ENCODE measurements around the gene TXN. TPM values are rescaled to one million over a fixed set of nuclear protein-coding genes. Genes with fewer than 3 reads are reported as not detected.

The TXN gene
- total and polyA plus RNA-seq, 2 of the 8 experiments (the other 6 are each of a cell fraction or from before 2014, with no cell fraction given) = 297 to 419 TPM

GRCh38 chr9:110257956-110258355 lies 1.6 kb upstream of the TXN start (continued):
- TF ChIP-seq CHD7 (IDR thresholded peaks at IDR 0.05; ENCODE audit: insufficient replicate concordance, low read length) (no peak), SIRT6 (IDR thresholded peaks at IDR 0.05; ENCODE audit: low read length) (no peak), KDM1A (IDR thresholded peaks at IDR 0.05; ENCODE audit: borderline replicate concordance, low read length) (no peak), TCF12 (IDR thresholded peaks at IDR 0.05; ENCODE audit: low read depth, low read length) (no peak), TAF1 (IDR thresholded peaks at IDR 0.05; ENCODE audit: low read depth, low read length) (no peak), NANOG (IDR thresholded peaks at IDR 0.05; ENCODE audit: insufficient read depth, low read depth, low read length, poor library complexity, severe bottlenecking) (no peak), JUND (IDR thresholded peaks at IDR 0.05; ENCODE audit: low read length) (no peak), MAFK (IDR thresholded peaks at IDR 0.05; ENCODE audit: low read depth, low read length) (no peak), EGR1 (IDR thresholded peaks at IDR 0.05; ENCODE audit: borderline replicate concordance, low read depth, low read length) (no peak)
- TF ChIP-seq, protein P1, sequence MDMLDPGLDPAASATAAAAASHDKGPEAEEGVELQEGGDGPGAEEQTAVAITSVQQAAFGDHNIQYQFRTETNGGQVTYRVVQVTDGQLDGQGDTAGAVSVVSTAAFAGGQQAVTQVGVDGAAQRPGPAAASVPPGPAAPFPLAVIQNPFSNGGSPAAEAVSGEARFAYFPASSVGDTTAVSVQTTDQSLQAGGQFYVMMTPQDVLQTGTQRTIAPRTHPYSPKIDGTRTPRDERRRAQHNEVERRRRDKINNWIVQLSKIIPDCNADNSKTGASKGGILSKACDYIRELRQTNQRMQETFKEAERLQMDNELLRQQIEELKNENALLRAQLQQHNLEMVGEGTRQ (IDR thresholded peaks at IDR 0.05; ENCODE audit: low read length) = no peak
- TF ChIP-seq, protein P2, sequence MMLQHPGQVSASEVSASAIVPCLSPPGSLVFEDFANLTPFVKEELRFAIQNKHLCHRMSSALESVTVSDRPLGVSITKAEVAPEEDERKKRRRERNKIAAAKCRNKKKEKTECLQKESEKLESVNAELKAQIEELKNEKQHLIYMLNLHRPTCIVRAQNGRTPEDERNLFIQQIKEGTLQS (IDR thresholded peaks at IDR 0.05; ENCODE audit: insufficient read depth, low read depth, low read length) = no peak

Data from H1 (cell line).